Measurements from ENCODE around the gene MAGI1.

Gene MAGI1

GRCh38 chr3:65876028-65876420 is 162.7 kb downstream of the MAGI1 start:
- Histone ChIP-seq H3K79me2 (ENCODE audit: control insufficient read depth, insufficient read depth, low read length) (peaks cover 6% of the 10 kb centered on the region), H3K27ac (ENCODE audit: low read depth, low read length) (no peak overlapping the region), H3K18ac (ENCODE audit: low read length) (no peak overlapping the region), H3K4ac (ENCODE audit: low read depth, low read length) (no peak overlapping the region), H4K5ac (ENCODE audit: low read length) (no peak overlapping the region), H2BK5ac (ENCODE audit: low read length) (no peak overlapping the region), H3K56ac (ENCODE audit: low read length) (no peak overlapping the region), H2AK5ac (ENCODE audit: low read length) (no peak overlapping the region), H3K79me1 (ENCODE audit: low read length) (peaks cover 11% of the 10 kb centered on the region), H3K4me3 (ENCODE audit: low read length) (no peak overlapping the region), H3K36me3 (ENCODE audit: control insufficient read depth, insufficient read depth, low read length) (no peaks in the 10 kb centered on the region), H2BK120ac (ENCODE audit: low read depth, low read length) (no peak overlapping the region), H3K4me2 (ENCODE audit: low read length) (no peak overlapping the region), H3K23ac (ENCODE audit: low read length) (no peak overlapping the region), H3K4me1 (ENCODE audit: control insufficient read depth, low read depth, low read length) (peaks cover 4% of the 10 kb centered on the region), H3K9ac (ENCODE audit: low read length) (no peak overlapping the region), H3K27me3 (ENCODE audit: insufficient read depth, low read length, poor library complexity) (no peaks in the 10 kb centered on the region), H2BK15ac (replicated peaks; ENCODE audit: low read depth) (no peak overlapping the region), H4K8ac (ENCODE audit: low read depth, low read length) (no peak overlapping the region)
- no peak for DNase-seq
- no CpG with 5 or more reads among the region's 3 CpGs for WGBS (ENCODE audit: extremely low coverage, insufficient coverage, low lambda C conversion rate)

GRCh38 chr3:65875393-65876027 is 163.2 kb downstream of the MAGI1 start:
- no peak overlapping the region for H3K4me3 ChIP-seq (ENCODE audit: low read length)
- no peak overlapping the region for H2BK120ac ChIP-seq (ENCODE audit: low read depth, low read length)
- H2BK5ac ChIP-seq (ENCODE audit: low read length), result no peak overlapping the region
- no peak overlapping the region for H2BK15ac ChIP-seq (replicated peaks; ENCODE audit: low read depth)
- no peak overlapping the region for H3K18ac ChIP-seq (ENCODE audit: low read length)
- no peak overlapping the region for H4K5ac ChIP-seq (ENCODE audit: low read length)
- H3K36me3 ChIP-seq (ENCODE audit: control insufficient read depth, insufficient read depth, low read length), result no peaks in the 10 kb centered on the region
- no peaks in the 10 kb centered on the region for H3K27me3 ChIP-seq (ENCODE audit: insufficient read depth, low read length, poor library complexity)
- H3K9ac ChIP-seq (ENCODE audit: low read length), result no peak overlapping the region
- H3K27ac ChIP-seq (ENCODE audit: low read depth, low read length), result no peak overlapping the region
- no peak overlapping the region for H3K23ac ChIP-seq (ENCODE audit: low read length)
- peaks cover 11% of the 10 kb centered on the region for H3K79me1 ChIP-seq (ENCODE audit: low read length)
- no peak overlapping the region for H3K4me2 ChIP-seq (ENCODE audit: low read length)
- no peak overlapping the region for H3K56ac ChIP-seq (ENCODE audit: low read length)
- peak; percentile 57 for DNase-seq
- peaks cover 4% of the 10 kb centered on the region for H3K4me1 ChIP-seq (ENCODE audit: control insufficient read depth, low read depth, low read length)
- peaks cover 6% of the 10 kb centered on the region for H3K79me2 ChIP-seq (ENCODE audit: control insufficient read depth, insufficient read depth, low read length)
- no peak overlapping the region for H2AK5ac ChIP-seq (ENCODE audit: low read length)
- H3K4ac ChIP-seq (ENCODE audit: low read depth, low read length), result no peak overlapping the region
- H4K8ac ChIP-seq (ENCODE audit: low read depth, low read length), result no peak overlapping the region
- WGBS (ENCODE audit: extremely low coverage, insufficient coverage, low lambda C conversion rate), result no CpG with 5 or more reads among the region's 6 CpGs

- no peak overlapping the region for H2BK120ac ChIP-seq (ENCODE audit: low read depth, low read length)
- no peak overlapping the region for H4K5ac ChIP-seq (ENCODE audit: low read length)
- H3K79me1 ChIP-seq (ENCODE audit: low read length), result peaks cover 11% of the 10 kb centered on the region
- no peak overlapping the region for H3K18ac ChIP-seq (ENCODE audit: low read length)
- H2AK5ac ChIP-seq (ENCODE audit: low read length), result no peak overlapping the region
- H3K27me3 ChIP-seq (ENCODE audit: insufficient read depth, low read length, poor library complexity), result no peaks in the 10 kb centered on the region
- WGBS (ENCODE audit: extremely low coverage, insufficient coverage, low lambda C conversion rate), result no CpG with 5 or more reads among the region's 3 CpGs
- no peak overlapping the region for H2BK5ac ChIP-seq (ENCODE audit: low read length)
- H3K9ac ChIP-seq (ENCODE audit: low read length), result no peak overlapping the region
- no peak overlapping the region for H3K4ac ChIP-seq (ENCODE audit: low read depth, low read length)
- H3K23ac ChIP-seq (ENCODE audit: low read length), result no peak overlapping the region
- no peaks in the 10 kb centered on the region for H3K36me3 ChIP-seq (ENCODE audit: control insufficient read depth, insufficient read depth, low read length)
- H3K56ac ChIP-seq (ENCODE audit: low read length), result no peak overlapping the region
- H3K79me2 ChIP-seq (ENCODE audit: control insufficient read depth, insufficient read depth, low read length), result peaks cover 6% of the 10 kb centered on the region
- no peak overlapping the region for H3K4me3 ChIP-seq (ENCODE audit: low read length)
- H2BK15ac ChIP-seq (replicated peaks; ENCODE audit: low read depth), result no peak overlapping the region
- no peak overlapping the region for H3K27ac ChIP-seq (ENCODE audit: low read depth, low read length)
- H3K4me2 ChIP-seq (ENCODE audit: low read length), result no peak overlapping the region
- H3K4me1 ChIP-seq (ENCODE audit: control insufficient read depth, low read depth, low read length), result peaks cover 4% of the 10 kb centered on the region
- no peak overlapping the region for H4K8ac ChIP-seq (ENCODE audit: low read depth, low read length)
- DNase-seq, result no peak
These were observed 164.8 kb downstream of the MAGI1 start for GRCh38 chr3:65873869-65874268.

DNA sequence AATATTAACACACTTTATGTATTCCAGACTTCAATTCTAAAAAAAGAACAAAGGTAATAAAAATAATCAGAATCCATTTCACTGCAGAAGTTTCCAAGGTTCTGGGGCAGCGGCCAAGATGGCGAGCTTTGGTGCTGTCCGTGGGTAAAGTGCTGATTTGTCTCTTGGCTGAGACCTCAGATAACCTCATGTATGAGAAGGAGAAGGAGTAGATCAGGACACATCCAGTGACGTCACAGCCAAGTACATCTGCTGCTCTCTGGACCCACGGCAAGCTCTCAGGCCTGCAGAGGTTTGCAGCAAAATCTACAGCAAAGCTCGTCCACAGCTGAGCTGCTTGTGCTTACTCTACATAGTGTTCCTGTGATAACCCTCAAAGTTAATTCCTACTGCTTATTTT is 165.7 kb downstream of the MAGI1 start:
- no peak overlapping the region for H2BK120ac ChIP-seq (ENCODE audit: low read depth, low read length)
- H4K8ac ChIP-seq (ENCODE audit: low read depth, low read length), result no peak overlapping the region
- no peak overlapping the region for H3K18ac ChIP-seq (ENCODE audit: low read length)
- H3K4ac ChIP-seq (ENCODE audit: low read depth, low read length), result no peak overlapping the region
- H3K4me1 ChIP-seq (ENCODE audit: control insufficient read depth, low read depth, low read length), result peaks cover 2% of the 10 kb centered on the region
- no peaks in the 10 kb centered on the region for H3K36me3 ChIP-seq (ENCODE audit: control insufficient read depth, insufficient read depth, low read length)
- H2BK15ac ChIP-seq (replicated peaks; ENCODE audit: low read depth), result no peak overlapping the region
- H4K5ac ChIP-seq (ENCODE audit: low read length), result no peak overlapping the region
- H3K4me3 ChIP-seq (ENCODE audit: low read length), result no peak overlapping the region
- no peak overlapping the region for H3K9ac ChIP-seq (ENCODE audit: low read length)
- no peak overlapping the region for H3K27ac ChIP-seq (ENCODE audit: low read depth, low read length)
- H3K4me2 ChIP-seq (ENCODE audit: low read length), result no peak overlapping the region
- H3K56ac ChIP-seq (ENCODE audit: low read length), result no peak overlapping the region
- no peak overlapping the region for H2BK5ac ChIP-seq (ENCODE audit: low read length)
- peaks cover 6% of the 10 kb centered on the region for H3K79me2 ChIP-seq (ENCODE audit: control insufficient read depth, insufficient read depth, low read length)
- no peak overlapping the region for H3K23ac ChIP-seq (ENCODE audit: low read length)
- no peak for DNase-seq
- peaks cover 13% of the 10 kb centered on the region for H3K79me1 ChIP-seq (ENCODE audit: low read length)
- no CpG with 5 or more reads among the region's 6 CpGs for WGBS (ENCODE audit: extremely low coverage, insufficient coverage, low lambda C conversion rate)
- no peaks in the 10 kb centered on the region for H3K27me3 ChIP-seq (ENCODE audit: insufficient read depth, low read length, poor library complexity)
- no peak overlapping the region for H2AK5ac ChIP-seq (ENCODE audit: low read length)

DNA sequence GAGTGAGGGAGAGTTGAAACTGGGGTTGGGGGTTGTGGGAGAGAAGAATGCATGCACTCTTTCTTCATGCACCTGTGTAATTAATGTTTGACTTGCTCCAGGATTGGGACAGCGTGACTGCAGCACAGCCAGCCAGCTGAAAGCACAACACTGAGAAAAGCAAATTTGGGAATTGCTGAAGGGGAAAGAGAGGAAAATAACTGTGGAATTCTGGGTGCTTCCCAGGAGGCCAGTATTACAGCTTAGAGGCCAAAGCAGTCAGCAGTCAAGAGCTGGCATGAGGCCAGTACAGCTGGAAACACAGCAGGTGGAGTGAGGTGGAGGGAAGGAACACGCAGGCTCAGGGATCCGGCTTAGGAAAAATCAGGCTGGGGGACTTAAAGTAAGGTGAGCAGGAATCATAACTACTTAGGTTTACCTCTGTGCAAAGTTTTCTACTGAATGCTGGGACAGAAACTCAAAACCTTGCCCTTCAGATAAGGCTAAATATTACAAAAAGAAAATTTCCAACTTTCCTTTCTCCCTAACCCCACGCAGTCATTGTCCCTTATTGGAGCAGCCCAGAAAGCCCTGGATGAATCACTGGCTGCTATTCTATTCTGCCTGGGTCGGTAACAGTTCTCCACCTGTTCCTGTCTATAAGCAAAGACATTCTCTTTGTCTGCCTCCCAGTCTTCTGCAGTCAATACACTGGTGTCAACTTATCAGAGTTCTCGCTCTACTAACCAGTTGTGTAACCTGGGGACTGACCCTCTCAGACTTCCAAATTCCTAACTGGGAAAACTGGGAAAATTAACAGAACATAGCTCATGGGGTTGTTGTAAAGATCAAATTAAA is 167.2 kb downstream of the MAGI1 start:
- no peaks in the 10 kb centered on the region for H3K36me3 ChIP-seq (ENCODE audit: control insufficient read depth, insufficient read depth, low read length)
- no peak overlapping the region for H2AK5ac ChIP-seq (ENCODE audit: low read length)
- no peak overlapping the region for H3K4ac ChIP-seq (ENCODE audit: low read depth, low read length)
- H4K8ac ChIP-seq (ENCODE audit: low read depth, low read length), result no peak overlapping the region
- H3K79me2 ChIP-seq (ENCODE audit: control insufficient read depth, insufficient read depth, low read length), result peaks cover 3% of the 10 kb centered on the region
- no peak overlapping the region for H2BK5ac ChIP-seq (ENCODE audit: low read length)
- H3K4me2 ChIP-seq (ENCODE audit: low read length), result no peak overlapping the region
- H3K23ac ChIP-seq (ENCODE audit: low read length), result no peak overlapping the region
- no peak overlapping the region for H2BK15ac ChIP-seq (replicated peaks; ENCODE audit: low read depth)
- no CpG with 5 or more reads among the region's 6 CpGs for WGBS (ENCODE audit: extremely low coverage, insufficient coverage, low lambda C conversion rate)
- H2BK120ac ChIP-seq (ENCODE audit: low read depth, low read length), result no peak overlapping the region
- no peak overlapping the region for H4K5ac ChIP-seq (ENCODE audit: low read length)
- H3K18ac ChIP-seq (ENCODE audit: low read length), result no peak overlapping the region
- no peak overlapping the region for H3K9ac ChIP-seq (ENCODE audit: low read length)
- peaks cover 2% of the 10 kb centered on the region for H3K4me1 ChIP-seq (ENCODE audit: control insufficient read depth, low read depth, low read length)
- no peak overlapping the region for H3K27ac ChIP-seq (ENCODE audit: low read depth, low read length)
- no peak overlapping the region for H3K4me3 ChIP-seq (ENCODE audit: low read length)
- H3K79me1 ChIP-seq (ENCODE audit: low read length), result peaks cover 10% of the 10 kb centered on the region
- no peak for DNase-seq
- no peaks in the 10 kb centered on the region for H3K27me3 ChIP-seq (ENCODE audit: insufficient read depth, low read length, poor library complexity)
- H3K56ac ChIP-seq (ENCODE audit: low read length), result no peak overlapping the region

Measured in mesendoderm (in vitro differentiated cells).